ENCODE measurements around the gene KRTAP10-2. TPM values are rescaled to one million over a fixed set of nuclear protein-coding genes. Genes with fewer than 3 reads are reported as not detected.

Gene KRTAP10-2
- total RNA-seq, 1 donor from 2014 or later = not detected

DNA sequence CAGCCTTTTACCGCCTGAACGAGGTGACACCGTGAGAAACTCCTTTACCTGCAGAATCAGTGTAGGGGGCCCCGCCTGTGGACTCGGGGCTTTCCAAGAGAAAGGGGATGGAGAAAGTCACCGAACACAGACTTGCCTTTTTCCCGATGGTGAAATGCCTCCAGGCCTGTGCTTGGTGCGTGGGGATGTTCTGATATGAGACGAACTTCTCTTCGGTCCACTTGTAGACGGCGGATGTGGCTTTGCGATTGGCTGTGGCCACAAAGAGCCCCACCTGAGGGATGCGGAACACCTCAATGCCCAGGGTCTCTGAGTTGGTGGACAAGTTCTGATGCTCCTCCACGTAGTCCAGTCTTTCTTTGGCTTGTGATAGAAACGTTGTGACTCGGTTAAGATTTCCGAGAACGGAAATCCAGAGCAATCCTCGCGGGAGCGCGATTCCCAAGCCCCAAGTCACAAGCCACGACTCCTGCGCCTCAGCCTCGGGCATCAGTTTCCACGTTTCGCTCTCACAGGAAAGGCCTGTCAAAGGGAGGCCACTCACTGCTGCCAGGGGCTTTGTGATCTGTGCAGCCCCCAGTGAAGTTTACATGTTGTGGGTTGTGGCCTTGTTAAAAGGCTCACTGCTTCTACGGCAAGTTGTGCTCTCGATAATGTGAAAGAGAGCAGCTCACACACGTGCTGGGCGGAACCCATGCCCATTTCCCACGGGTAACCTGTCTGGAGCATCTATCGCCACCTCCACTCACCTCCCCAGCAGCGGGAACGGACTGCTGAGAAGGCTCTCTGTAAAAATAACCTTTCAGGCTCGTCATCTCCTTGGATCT, 23.9 kb downstream of the KRTAP10-2 start:
- intact Hi-C loops (cut with micrococcal nuclease) = no loop called here

DNA sequence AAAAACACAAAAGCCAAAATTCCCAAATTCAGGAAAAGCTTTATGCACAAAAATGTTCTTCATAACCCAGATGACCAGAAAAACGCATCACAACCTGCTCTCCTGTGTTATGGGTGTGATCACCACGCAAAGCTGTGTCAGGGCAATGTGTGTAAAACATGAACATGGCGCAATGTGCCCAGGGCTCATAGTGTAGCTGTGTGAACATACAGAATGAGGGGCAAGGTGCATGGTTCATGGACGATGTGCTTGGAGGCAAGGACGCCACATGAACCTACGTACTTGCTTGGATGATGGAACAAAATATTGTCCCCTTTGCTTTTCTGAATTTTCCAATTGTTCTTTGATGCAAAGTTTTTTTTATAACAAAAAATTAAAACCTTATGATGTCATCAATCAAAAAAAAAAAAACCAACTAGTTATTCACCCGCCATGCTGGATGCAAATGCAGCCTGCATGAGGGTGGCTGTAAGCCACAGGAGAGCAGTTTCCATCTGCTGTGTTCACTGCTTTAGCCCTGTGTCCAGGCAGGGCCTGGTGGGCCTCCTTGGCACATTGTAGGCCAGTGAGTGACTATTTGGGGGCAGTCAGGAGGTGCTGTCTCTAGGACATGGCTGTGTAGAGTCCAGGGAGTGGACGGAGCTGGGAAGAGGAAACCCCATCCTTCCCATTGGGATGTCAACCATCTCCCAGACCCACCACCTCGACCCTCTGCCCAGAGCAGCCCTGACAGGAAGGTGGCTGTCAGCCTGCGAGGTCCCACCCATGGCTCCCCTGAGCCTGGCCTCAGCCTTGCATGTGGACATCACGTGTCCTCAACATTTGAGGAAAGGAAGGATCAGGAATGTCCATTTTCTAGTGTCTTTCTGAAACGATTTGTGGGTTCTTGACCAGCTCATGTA, 25.0 kb downstream of the KRTAP10-2 start:
- intact Hi-C loops (cut with micrococcal nuclease) = no loop called here

DNA sequence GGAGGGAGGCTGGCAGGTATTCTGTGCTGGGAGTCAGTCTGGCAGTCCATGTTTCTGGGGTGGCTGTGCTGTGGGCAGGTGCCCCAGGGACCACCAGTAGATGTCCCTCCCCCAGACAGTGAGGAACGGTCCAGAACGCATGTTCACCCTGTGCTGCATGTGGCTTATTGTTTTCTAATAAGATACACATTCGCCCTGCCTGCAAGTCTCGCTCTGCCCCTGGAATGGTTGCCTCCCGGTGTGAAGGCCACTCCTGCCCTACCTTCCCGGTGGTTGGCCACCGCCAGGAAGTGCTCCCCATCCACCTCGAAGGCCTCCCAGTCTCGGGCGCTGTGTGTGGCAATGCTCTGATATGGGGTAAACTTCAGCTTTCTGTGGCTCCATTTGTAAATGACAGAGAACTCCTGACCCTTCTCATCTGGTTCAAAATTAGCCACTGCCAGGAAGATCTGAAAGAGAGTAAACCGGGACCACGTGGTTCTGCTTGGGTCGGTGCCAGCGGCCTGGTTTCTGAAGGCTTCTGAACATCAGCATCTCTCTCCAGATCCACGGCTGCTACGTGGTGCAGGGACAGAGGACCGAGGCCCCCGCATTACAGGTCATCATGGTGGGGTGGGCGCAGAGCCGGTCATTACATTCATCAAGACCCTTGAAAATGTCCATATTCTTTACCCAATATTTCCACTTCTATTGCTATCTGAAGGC, 25.8 kb downstream of the KRTAP10-2 start:
- intact Hi-C loops (cut with micrococcal nuclease) = no loop called here

DNA sequence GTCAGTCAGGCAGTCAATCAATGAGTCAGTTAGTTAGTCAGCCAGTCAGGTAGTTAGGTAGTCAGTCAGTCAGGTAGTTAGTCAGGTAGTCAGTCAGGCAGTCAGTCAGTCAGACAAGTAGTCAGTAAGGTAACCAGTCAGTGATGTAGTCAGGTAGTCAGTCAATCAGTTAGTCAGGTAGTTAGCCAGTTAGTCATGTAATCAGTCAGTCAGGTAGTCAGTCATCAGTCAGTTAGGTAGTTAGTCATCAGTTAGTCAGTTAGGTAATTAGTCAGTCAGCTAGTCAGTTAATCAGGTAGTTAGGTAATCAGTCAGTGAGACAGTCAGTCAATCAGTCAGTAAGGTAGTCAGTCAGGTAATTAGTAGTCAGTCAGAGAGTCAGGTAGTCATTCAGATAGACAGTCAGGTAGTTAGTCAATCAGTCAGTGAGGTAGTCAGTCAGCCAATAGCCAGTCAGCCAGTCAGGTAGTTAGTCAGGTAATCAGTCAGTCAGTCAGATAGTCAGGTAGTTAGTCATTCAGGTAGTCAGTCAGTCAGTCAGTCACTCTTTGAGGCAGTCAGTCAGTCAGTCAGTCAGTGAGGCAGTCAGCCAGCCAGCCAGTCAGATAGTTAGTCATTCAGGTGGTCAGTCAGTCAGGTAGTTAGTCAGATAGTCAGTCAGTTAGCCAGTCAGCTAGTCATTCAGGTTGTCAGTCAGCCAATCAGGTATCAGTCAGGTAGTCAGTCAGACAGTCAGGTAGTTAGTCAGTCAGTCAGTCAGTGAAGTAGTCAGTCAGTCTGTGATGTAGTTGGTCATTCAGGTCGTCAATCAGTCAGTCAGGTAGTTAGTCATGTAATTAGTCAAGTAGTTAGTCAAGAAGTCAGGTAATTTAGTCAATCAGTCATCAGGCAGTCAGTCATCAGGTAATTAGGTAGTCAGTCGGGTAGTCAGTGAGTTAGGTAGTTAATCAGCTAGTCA, 26.6 kb downstream of the KRTAP10-2 start:
- intact Hi-C loops (cut with micrococcal nuclease) = no loop called here

DNA sequence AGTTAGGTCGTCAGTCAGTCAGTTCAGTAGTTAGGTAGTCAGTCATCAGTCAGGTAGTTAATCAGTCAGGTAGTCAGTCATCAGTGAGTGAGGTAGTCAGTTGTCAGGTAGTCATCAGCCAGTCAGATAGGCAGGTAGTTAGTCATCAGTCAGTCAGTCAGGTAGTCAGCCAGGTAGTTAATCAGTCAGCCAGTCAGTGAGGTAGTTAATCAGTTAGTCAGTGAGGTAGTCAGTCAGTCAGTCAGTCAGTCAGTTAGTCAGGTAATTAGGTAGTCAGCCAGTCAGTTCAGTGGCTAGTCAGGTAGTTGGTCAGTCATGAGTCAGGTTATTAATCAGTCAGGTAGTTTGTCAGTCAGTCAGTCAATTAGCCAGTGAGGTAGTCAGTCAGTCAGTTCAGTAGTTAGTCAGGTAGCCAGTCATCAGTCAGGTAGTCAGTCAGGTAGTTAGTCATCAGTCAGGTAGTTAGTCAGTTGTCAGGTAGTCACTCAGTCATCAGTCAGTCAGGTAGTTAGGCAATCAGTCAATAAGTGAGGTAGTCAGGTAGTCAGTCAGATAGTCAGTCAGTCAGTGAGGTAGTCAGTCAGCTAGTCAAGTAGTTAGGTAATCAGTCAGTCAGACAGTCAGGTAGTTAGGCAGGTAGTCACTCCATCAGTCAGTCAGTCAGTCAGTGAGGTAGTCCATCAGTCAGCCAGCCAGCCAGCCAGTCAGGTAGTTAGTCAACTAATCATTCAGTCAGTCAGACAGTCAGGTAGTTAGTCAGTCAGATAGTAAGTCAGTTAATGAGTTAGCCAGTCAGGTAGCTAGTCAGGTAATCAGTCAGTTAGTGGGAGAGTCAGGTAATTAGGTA, 27.5 kb downstream of the KRTAP10-2 start:
- intact Hi-C loops (cut with micrococcal nuclease) = no loop called here

DNA sequence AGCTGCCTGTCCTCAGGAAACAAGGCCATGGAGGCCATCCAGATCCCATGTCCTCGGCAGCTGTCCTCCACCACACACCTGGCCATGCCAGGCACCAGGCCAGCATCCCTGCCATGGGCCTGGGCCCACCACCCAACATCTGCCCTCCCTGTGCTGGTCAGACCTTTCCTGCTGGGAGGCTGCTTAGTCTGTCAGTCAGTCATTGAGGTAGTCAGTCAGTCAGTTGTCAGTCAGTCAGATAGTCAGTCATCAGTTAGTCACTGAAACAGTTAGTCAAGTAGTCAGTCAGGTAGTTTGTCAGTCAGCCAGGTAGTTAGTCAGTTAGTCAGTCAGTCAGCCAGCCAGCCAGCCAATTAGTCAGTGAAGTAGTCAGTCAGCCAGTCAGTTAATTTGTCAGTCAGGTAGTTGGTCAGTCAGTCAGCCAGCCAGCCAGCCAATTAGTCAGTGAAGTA, 28.5 kb downstream of the KRTAP10-2 start:
- intact Hi-C loops (cut with micrococcal nuclease) = no loop called here

DNA sequence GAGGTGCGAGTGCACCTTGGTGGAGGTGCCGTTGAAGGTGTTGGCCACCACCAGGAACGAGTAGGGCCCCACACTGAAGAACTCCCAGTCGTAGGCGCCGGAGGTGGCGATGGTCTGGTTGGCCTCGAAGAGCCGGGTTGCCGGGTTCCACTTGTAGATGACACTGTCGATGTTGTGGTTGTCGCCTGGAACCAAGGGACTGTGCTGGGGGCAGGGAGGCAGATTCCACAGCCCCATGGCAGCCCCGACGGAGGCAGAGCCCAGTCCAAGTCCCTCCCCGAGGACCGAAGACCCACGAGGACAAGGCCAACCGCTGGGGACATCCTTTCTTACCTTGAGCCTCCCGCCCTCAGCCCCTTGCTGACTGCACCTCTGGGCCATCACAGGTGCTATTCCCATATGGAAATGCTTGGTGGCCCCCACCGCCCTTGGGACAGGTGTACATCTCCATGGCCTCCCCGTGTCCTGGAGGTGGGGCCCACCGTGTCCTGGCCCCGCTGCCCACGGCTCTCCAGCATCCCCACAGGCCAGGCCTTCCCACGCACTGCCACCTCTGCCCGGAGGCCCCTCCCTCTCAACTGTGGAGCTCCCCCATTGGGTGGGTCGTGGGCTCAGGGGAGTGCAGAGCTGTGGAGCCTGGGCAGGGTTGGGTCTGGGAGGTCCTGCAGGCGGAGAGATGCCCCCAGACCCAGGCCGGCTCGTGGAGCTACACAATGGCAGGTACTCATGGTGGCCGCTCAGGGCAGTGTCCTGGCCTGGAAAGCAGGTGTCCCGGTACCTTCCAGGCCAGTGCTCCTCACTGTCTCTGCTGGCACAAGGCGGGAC, 29.2 kb downstream of the KRTAP10-2 start:
- intact Hi-C loops (cut with micrococcal nuclease) = no loop called here

DNA sequence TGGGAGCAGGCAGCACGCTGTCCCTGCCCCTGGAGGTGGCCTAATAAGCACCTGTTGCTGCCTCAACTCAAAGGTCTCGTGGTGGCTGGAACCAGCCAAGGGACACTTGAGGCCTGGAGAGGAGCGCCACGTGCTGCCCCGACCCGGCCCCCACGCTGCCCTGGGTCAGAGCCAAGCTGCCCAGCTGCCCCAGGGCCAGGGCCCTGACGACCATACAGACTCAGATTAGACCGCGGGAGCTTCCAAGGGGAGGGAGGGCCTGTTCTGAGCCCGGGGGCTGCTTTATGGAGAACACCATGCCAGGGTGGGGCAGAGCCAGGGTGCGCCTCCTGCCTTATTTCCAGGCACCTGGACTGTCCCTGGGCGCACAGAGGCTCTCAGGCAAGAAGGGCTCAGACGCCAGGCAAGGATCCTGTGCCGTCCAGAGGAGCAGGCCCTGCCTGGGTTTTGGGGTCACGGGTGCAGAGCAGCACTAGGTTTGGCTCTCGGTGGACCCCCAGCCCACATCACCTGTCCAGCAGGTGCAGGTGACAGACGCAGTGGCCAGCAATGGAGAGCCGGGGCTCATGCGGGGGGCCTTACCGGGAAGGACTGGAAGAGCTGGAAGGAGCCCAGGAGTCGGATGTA, 29.9 kb downstream of the KRTAP10-2 start:
- intact Hi-C loops (cut with micrococcal nuclease) = no loop called here

DNA sequence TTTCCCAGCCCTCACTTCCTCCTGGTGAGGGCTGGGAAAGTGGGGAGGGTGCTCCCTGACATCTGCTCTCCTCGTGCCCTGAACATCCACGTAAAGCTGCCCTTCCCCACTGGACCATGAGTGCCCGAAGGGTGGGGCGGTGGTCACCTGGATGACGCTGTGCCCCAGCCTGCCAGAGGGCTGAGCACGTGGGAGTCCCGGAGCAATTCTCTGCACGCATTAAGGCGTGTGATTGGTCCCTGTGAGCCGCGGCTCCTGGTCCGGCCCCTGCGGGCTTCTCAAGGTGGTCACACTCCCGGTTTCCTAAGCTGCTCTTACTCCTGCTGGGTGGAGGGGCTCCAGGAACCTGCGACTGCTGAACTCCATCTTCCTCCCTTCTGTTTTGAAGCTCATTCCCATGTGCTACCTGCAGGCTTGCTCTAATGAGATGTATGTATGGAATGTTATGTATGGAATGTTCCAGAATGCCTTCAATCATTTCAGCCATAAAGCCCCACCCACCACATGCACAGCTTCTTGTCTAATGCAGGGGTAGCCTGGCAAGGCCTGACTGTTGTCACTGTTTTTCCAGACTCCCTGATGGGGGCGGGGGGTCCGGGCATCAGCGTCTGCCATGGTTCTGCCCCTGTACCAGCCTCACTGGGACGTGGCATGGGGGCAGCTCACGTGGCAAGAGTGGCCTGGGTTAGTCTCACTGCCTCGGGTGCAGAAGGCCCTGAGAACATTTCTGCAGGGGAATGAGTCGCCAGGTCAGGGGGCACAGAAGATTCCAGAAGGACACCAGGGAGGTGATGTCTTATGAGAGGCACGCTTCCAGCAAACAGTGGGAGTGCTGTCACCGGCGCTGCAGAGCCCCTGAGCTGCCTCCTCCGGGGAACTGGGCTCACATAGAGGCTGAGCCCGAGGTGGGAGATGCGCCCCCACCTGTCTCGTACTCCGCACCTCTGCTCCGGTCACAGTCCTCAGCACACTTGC, 30.7 kb downstream of the KRTAP10-2 start:
- intact Hi-C loops (cut with micrococcal nuclease) = no loop called here

DNA sequence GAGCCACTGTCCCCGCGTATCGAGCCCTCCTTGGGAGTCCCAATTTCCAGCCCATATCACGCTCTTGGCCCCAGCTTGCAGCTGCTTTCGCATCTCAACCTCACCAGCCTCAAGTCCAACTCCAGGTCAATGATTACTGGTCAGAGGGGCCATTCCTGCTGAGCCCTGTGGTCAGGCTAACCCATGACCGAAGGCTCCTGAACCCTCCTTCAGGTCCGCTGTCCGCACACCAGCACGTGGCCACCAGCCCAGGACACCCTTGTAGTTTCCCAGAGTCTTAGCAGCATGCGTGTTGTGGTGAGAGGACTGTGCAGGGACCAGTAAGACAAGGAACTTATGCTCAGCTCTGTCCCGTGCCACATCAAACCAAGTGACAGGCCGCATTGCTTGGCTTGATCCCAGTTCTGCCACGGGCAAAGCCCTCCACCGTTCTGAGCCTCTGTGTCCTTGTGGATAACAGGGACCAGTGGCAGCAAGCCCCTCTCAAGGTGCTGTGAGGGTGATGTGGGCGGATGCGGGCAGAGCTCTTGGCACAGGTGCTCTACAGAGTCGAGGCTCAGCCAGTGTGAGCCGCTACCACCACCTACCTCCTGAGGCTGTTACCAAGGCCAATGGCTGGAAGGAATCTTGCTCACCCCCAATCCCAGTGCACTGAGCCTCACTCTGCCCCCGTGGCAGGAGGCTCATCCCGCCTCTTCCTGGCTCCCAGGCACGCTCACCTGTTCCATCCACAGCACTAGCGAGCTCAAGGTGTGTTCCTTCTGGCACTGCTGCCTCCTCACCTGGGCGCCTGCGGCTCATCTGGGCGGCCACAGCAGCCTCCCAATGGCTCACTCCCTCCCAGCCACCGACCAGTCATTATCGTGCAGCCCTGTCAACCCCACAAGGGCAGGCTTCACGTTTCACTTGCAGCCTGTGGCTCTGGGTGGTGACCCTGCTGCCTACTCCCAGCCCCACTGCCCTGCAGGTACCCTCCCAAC, 31.7 kb downstream of the KRTAP10-2 start:
- intact Hi-C loops (cut with micrococcal nuclease) = no loop called here

DNA sequence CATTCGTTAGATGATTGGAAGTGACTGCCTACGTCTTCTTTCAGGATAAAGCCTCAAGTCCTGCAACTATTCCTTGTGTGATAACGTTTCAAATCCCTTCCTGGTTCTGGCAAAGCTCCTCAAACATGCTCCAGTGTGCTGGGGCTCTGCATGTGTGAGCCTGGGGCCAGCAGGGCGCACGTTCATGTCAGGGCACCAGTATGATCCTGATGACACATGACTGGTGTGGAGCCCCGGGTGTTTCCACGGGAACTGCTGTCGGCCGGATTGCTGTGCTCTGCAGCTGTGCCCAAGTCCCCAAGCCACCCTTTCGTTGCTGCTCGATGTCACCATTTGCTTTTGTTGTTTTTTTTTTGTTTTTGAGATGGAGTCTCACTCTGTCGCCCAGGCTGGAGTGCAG, 32.6 kb downstream of the KRTAP10-2 start:
- intact Hi-C loops (cut with micrococcal nuclease) = no loop called here

DNA sequence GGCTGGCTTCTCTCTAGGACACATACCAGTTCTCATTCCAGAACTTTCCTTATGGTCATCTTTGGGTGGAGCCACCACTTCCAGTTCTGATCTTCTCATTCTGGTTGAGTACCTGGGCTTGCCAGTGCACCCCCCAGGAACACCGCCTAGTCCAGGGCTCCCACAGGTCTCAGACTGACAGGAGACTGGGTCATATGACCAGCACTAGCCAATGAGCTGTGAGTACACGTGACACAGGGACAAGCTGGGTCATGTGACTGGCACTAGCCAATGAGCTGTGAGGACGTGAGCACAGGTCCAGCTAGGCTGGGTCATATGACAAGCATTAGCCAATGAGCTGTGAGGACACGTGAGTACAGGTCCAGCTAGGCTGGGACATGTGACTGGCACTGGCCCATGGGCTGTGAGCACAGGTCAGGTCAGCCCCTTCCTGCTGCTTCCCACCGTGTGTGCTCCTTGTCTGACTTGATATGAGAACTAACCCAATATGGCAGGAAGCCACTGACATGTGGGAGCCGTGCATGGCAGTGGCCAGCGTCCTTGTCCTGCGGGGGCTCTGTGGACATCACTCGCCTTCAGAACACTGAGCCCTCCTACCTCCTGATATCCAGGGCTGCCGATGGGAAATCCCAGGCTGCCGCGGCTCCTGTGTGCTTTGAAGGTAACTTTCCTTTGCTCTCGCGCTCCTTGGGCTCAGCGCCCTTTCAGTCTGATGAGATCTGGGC, 34.0 kb downstream of the KRTAP10-2 start:
- intact Hi-C loops (cut with micrococcal nuclease) = no loop called here

DNA sequence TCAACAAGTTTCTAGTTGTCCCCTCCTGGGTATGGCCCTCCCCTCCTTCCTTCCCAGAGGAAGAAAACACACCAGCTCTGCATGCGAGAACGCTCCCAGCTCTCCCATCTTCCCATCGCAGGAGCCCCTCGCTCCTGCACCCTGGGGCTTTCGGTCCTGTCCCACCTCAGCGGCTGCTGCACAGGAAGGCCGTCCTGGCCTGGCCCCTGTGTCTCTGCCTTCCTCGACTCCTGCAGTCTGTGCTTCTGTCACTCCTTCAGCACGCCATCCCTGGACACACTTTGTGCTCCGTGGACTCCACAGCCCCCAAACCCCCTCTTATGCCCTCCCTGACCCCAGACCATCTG, 34.5 kb downstream of the KRTAP10-2 start:
- intact Hi-C loops (cut with micrococcal nuclease) = no loop called here

DNA sequence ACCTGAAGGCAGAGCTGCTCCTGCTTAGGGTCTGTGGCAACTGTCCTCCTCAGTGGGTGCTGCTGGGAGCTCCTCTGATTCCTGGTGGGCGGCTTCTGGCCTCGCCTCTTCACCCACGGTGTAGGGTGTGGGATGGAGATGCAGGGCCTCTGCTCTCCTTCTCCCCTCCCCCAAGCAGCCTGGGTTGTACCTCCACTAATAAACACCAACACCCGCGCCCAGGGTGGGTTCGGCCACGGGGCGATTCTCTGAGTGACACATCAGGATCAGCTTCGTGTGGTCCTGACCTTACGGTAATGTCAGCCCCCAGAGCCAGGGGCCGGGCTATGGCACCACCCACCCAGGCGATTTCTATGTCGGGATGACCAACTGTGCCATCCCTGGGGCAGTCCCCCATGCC, 35.0 kb downstream of the KRTAP10-2 start:
- intact Hi-C loops (cut with micrococcal nuclease) = no loop called here

Data from T-helper 1 cell treated with Interleukin-12 subunit alpha and Interleukin-12 subunit beta and Interleukin-4 antibody, amounts not matched to agents 30 ng/mL and 1 ng/mL, for 36 hours (primary cell).